Left renal cortex interstitium (tissue), 4 donors: ENCODE results near the gene NXN. TPM values are rescaled to one million over a fixed set of nuclear protein-coding genes. Genes with fewer than 3 reads are reported as not detected.
"Not testable (repeated sequence)": the region's sequence is repeated elsewhere in the genome, so short reads cannot be mapped to it uniquely, and the experiment has no call there.

ENCODE experiments used
- DNase-seq, 4 donors: peaks; one replicate each; pipeline ENCODE4 v3.0.0-alpha.2; 2013; ENCODE audit warnings: low read depth in 4 of 4, low spot score in 2 of 4, missing footprints in 1 of 4
- polyA plus RNA-seq, 4 donors: library from polyadenylated mRNA; unstranded; fragments of 120-200 nt; gene quantifications; one replicate each; pipeline ENCODE4 v1.2.1, GENCODE V29; 2013; ENCODE audit not compliant: insufficient read length in 4 of 4

NXN gene
- polyA plus RNA-seq, 4 donors, result 31.7 to 43.7 (median 39.7) TPM

- no peak for DNase-seq
These were observed 172.6 kb downstream of the NXN start for GRCh38 chr17:806781-807522.

- DNase-seq, result no peak
These were observed 173.2 kb downstream of the NXN start for GRCh38 chr17:806346-806745.

- not testable (repeated sequence) for DNase-seq
These were observed 173.7 kb downstream of the NXN start for GRCh38 chr17:805886-806285.

- DNase-seq, result no peak
These were observed 174.8 kb downstream of the NXN start for GRCh38 chr17:804541-805435.

- DNase-seq, result no peak
These were observed 176.4 kb downstream of the NXN start for GRCh38 chr17:802901-803881.

GRCh38 chr17:802481-802880, 177.1 kb downstream of the NXN start:
- DNase-seq, result no peak

- DNase-seq, result no peak
These were observed 177.9 kb downstream of the NXN start for GRCh38 chr17:801660-802059.

GRCh38 chr17:800446-801242, 178.9 kb downstream of the NXN start:
- DNase-seq, result no peak

GRCh38 chr17:799261-799660, 180.3 kb downstream of the NXN start:
- DNase-seq, result no peak

GRCh38 chr17:798246-798645, 181.3 kb downstream of the NXN start:
- no peak for DNase-seq

- no peak for DNase-seq
These were observed 182.2 kb downstream of the NXN start for GRCh38 chr17:797236-797840.

GRCh38 chr17:796609-797008, 183.0 kb downstream of the NXN start:
- DNase-seq, result no peak

GRCh38 chr17:795721-796120, 183.9 kb downstream of the NXN start:
- DNase-seq, result no peak

- no peak for DNase-seq
These were observed 184.3 kb downstream of the NXN start for GRCh38 chr17:795276-795675.

GRCh38 chr17:794876-795275, 184.7 kb downstream of the NXN start:
- DNase-seq, result peak; percentile 48 to 81 (median 68)

- DNase-seq, result no peak
These were observed 187.3 kb downstream of the NXN start for GRCh38 chr17:792277-792676.

GRCh38 chr17:791829-792228, 187.7 kb downstream of the NXN start:
- DNase-seq, result no peak

- DNase-seq, result not testable (repeated sequence)
These were observed 188.7 kb downstream of the NXN start for GRCh38 chr17:790874-791247.
